WTC11 (cell line): Measurements from ENCODE around the gene INO80E. TPM values are rescaled to one million over a fixed set of nuclear protein-coding genes. Genes with fewer than 3 reads are reported as not detected.

Experiments
- ATAC-seq: fragments of 200-7000 bp; cut with Tn5 transposase; 2 replicates; pipeline ENCODE4 v1.10.0; 2021; ENCODE audit warnings: mild to moderate bottlenecking, moderate library complexity
- CTCF ChIA-PET: fragments of 300-600 bp; sonication (Branson Sonifier 250); formaldehyde crosslinking; loops from one replicate; lab custom pipeline; 2021; ENCODE audit warnings: antibody characterized with exemption; lab: Charles Lee
- POLR2A ChIA-PET: fragments of 350-600 bp; sonication (Branson Sonifier 250); formaldehyde crosslinking; loops from one replicate; lab custom pipeline; 2021; ENCODE audit warnings: antibody characterized with exemption; lab: Charles Lee
- DNase-seq: peaks from one replicate; pipeline ENCODE4 v3.0.0; 2021; ENCODE audit warnings: low spot score
- H3K27ac Mint-ChIP-seq: 2 replicates; pipeline ENCODE4 v1.8.0; 2021; ENCODE audit warnings: mixed read lengths
- H3K27me3 Mint-ChIP-seq: 2 replicates; pipeline ENCODE4 v1.8.0; 2021; ENCODE audit warnings: low read depth, mild to moderate bottlenecking, moderate library complexity, mixed read lengths
- H3K36me3 Mint-ChIP-seq: 2 replicates; pipeline ENCODE4 v1.8.0; 2021; ENCODE audit warnings: mixed read lengths
- H3K4me1 Mint-ChIP-seq: 2 replicates; pipeline ENCODE4 v1.8.0; 2022; ENCODE audit warnings: mixed read lengths
- H3K4me3 Mint-ChIP-seq: 2 replicates; pipeline ENCODE4 v1.8.0; 2021; ENCODE audit warnings: mild to moderate bottlenecking, moderate library complexity, mixed read lengths
- H3K9me3 Mint-ChIP-seq: 2 replicates; pipeline ENCODE4 v1.8.0; 2021; ENCODE audit warnings: mixed read lengths
- EMX1 ChIP-seq: fragments of 250-450 bp; sonication (Bioruptor Pico); IDR thresholded peaks from 2 replicates; pipeline ENCODE4 v1.8.0; 2021; ENCODE audit warnings: mild to moderate bottlenecking
- ERG ChIP-seq: fragments of 250-450 bp; sonication (Bioruptor Pico); IDR thresholded peaks from 2 replicates; pipeline ENCODE4 v1.8.0; 2021; ENCODE audit warnings: mild to moderate bottlenecking
- ESRRA ChIP-seq: sonication (generic); formaldehyde crosslinking; IDR thresholded peaks from 2 replicates; pipeline ENCODE4 v1.8.1; 2022; ENCODE audit warnings: mild to moderate bottlenecking, missing genetic modification reagents, borderline replicate concordance
- FOXK1 ChIP-seq: sonication (generic); formaldehyde crosslinking; IDR thresholded peaks from 2 replicates; pipeline ENCODE4 v1.8.0; 2022; ENCODE audit warnings: mild to moderate bottlenecking, moderate library complexity, missing genetic modification reagents
- FOXP4 ChIP-seq: sonication (generic); formaldehyde crosslinking; IDR thresholded peaks from 2 replicates; pipeline ENCODE4 v1.8.0; 2022; ENCODE audit warnings: mild to moderate bottlenecking, missing genetic modification reagents
- GABPB1 ChIP-seq: sonication (generic); formaldehyde crosslinking; IDR thresholded peaks from 2 replicates; pipeline ENCODE4 v1.8.1; 2023; ENCODE audit warnings: mild to moderate bottlenecking, missing genetic modification reagents
- GTF2I ChIP-seq: fragments of 250-450 bp; sonication (Bioruptor Pico); conservative IDR thresholded peaks from 2 replicates; pipeline ENCODE4 v1.4.0; 2021; ENCODE audit warnings: mild to moderate bottlenecking
- NR1H2 ChIP-seq: sonication (generic); formaldehyde crosslinking; IDR thresholded peaks from 2 replicates; pipeline ENCODE4 v1.9.0; 2021; ENCODE audit warnings: mild to moderate bottlenecking, moderate library complexity, missing genetic modification reagents
- SMAD3 ChIP-seq: sonication (generic); formaldehyde crosslinking; IDR thresholded peaks from 2 replicates; pipeline ENCODE4 v1.8.0; 2022; ENCODE audit warnings: missing genetic modification reagents, mild to moderate bottlenecking, borderline replicate concordance
- TEAD4 ChIP-seq: sonication (generic); formaldehyde crosslinking; IDR thresholded peaks from 2 replicates; pipeline ENCODE4 v1.8.0; 2022; ENCODE audit warnings: mild to moderate bottlenecking, missing genetic modification reagents
- TP53 ChIP-seq: sonication (generic); formaldehyde crosslinking; IDR thresholded peaks from 2 replicates; pipeline ENCODE4 v1.8.1; 2023; ENCODE audit warnings: mild to moderate bottlenecking, missing genetic modification reagents
- ZBTB21 ChIP-seq: sonication (generic); formaldehyde crosslinking; IDR thresholded peaks from 2 replicates; pipeline ENCODE4 v1.8.1; 2023; ENCODE audit warnings: mild to moderate bottlenecking, missing genetic modification reagents, borderline replicate concordance
- ZNF219 ChIP-seq: sonication (generic); formaldehyde crosslinking; IDR thresholded peaks from 2 replicates; pipeline ENCODE4 v1.8.0; 2023; ENCODE audit warnings: missing genetic modification reagents, mild to moderate bottlenecking, borderline replicate concordance
- ZNF232 ChIP-seq: sonication (generic); formaldehyde crosslinking; IDR thresholded peaks from 2 replicates; pipeline ENCODE4 v1.8.0; 2022; ENCODE audit warnings: mild to moderate bottlenecking, missing genetic modification reagents
- ZNF416 ChIP-seq: fragments of 250-450 bp; sonication (Bioruptor Pico); IDR thresholded peaks from 2 replicates; pipeline ENCODE4 v1.9.0; 2021; ENCODE audit warnings: mild to moderate bottlenecking, inconsistent platforms
- ZNF423 ChIP-seq: fragments of 250-450 bp; sonication (Bioruptor Pico); IDR thresholded peaks from 2 replicates; pipeline ENCODE4 v2.1.2; 2022; ENCODE audit warnings: mild to moderate bottlenecking, moderate library complexity
- total RNA-seq: library from RNA; stranded (reverse); gene quantifications from 3 replicates; pipeline ENCODE4 v1.2.3, GENCODE V29; 2021
- TF ChIP-seq, protein P1 (sequence below): sonication (generic); formaldehyde crosslinking; IDR thresholded peaks from 2 replicates; pipeline ENCODE4 v1.8.1; 2023; ENCODE audit warnings: mild to moderate bottlenecking, missing genetic modification reagents, borderline replicate concordance
- TF ChIP-seq, protein P2 (sequence below): sonication (generic); formaldehyde crosslinking; IDR thresholded peaks from 2 replicates; pipeline ENCODE4 v1.8.0; 2022; ENCODE audit warnings: mild to moderate bottlenecking, missing genetic modification reagents
- TF ChIP-seq, protein P3 (sequence below): sonication (generic); formaldehyde crosslinking; IDR thresholded peaks from 2 replicates; pipeline ENCODE4 v1.8.1; 2022; ENCODE audit warnings: low read depth, missing genetic modification reagents, borderline replicate concordance
- TF ChIP-seq, protein P4 (sequence below): fragments of 250-450 bp; sonication (Bioruptor Pico); IDR thresholded peaks from 2 replicates; pipeline ENCODE4 v1.9.0; 2021; ENCODE audit warnings: mild to moderate bottlenecking, borderline replicate concordance

The INO80E gene
- total RNA-seq, 1 experiment from 2014 or later: 101 TPM

DNA sequence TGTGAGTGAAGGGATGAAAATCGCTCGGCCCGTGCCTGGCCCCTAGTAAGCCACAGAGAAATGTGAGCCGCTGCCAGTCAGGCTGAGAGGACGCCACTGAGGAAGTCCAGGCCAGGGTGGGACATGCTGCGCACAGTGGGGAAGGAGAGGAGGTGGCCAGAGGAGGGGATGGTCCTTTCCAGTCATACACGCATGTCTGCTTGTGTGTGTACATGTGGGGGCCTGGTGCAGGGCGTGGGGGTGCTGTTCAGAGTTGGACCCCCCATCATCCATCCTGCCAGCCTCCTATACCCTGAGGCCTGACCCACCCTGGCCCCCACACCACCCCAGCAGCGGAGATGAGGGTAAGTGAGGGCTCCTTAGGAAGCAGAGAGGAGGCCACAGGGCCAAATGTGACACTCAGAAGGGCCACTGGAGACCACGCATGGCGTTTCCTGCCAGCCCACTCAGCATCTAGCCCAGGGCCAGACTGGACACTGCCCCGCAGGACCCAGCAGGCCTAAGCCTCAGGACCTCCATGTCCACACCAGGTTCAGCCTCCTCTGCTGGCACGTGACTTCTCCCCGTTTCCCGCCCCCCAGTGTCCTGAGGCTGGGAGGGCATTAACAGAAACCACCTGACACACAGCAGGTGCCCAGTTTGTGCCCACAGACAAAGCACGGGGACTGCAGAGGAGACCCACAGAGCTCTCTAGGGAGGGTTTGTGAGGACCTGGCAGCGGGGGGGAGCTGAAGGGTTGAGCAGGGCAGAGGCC is 7.8 kb downstream of the INO80E start (continued):
- TF ChIP-seq, protein P1, sequence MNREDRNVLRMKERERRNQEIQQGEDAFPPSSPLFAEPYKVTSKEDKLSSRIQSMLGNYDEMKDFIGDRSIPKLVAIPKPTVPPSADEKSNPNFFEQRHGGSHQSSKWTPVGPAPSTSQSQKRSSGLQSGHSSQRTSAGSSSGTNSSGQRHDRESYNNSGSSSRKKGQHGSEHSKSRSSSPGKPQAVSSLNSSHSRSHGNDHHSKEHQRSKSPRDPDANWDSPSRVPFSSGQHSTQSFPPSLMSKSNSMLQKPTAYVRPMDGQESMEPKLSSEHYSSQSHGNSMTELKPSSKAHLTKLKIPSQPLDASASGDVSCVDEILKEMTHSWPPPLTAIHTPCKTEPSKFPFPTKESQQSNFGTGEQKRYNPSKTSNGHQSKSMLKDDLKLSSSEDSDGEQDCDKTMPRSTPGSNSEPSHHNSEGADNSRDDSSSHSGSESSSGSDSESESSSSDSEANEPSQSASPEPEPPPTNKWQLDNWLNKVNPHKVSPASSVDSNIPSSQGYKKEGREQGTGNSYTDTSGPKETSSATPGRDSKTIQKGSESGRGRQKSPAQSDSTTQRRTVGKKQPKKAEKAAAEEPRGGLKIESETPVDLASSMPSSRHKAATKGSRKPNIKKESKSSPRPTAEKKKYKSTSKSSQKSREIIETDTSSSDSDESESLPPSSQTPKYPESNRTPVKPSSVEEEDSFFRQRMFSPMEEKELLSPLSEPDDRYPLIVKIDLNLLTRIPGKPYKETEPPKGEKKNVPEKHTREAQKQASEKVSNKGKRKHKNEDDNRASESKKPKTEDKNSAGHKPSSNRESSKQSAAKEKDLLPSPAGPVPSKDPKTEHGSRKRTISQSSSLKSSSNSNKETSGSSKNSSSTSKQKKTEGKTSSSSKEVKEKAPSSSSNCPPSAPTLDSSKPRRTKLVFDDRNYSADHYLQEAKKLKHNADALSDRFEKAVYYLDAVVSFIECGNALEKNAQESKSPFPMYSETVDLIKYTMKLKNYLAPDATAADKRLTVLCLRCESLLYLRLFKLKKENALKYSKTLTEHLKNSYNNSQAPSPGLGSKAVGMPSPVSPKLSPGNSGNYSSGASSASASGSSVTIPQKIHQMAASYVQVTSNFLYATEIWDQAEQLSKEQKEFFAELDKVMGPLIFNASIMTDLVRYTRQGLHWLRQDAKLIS (CRISPR knock-in tag): no peak
- TF ChIP-seq SMAD3 (CRISPR knock-in tag) (no peak), TEAD4 (CRISPR knock-in tag) (no peak), ZNF219 (CRISPR knock-in tag) (no peak), ZNF416 (CRISPR knock-in tag) (no peak)
- TF ChIP-seq, protein P2, sequence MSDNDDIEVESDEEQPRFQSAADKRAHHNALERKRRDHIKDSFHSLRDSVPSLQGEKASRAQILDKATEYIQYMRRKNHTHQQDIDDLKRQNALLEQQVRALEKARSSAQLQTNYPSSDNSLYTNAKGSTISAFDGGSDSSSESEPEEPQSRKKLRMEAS (CRISPR knock-in tag): no peak

DNA sequence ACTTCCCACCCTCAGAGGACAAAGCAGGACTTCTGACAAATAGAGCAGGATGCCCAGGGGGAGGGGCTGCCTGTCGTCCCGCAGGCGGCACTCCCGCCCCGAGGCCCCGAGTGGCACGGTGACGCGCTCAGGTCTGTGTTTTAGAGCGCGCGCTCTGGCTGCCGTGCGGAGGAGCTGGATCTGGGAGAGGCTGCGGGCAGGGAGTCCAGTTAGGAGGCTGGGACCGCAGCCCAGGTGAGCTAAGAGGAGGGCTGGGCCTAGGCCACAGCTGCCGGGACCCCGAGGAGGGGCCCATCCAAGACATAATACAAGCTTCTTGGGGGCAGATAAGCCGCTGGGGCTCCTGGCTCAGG is 8.4 kb downstream of the INO80E start:
- Mint-ChIP-seq H3K4me1 (peaks cover 19% of the 10 kb centered on the region), H3K27ac (no peak overlapping the region), H3K9me3 (no peaks in the 10 kb centered on the region), H3K27me3 (peaks cover 1% of the 10 kb centered on the region; the same call in 1 of the 2 replicates), H3K36me3 (peaks cover 9% of the 10 kb centered on the region), H3K4me3 (no peak overlapping the region)
- ATAC-seq (no peak), DNase-seq (no peak)
- ChIA-PET POLR2A (interaction anchor here (0.6 kb wide), 1 partner anchor 198 kb away, joined by 3 read pairs; the partner anchor contains the start of gene MAZ), CTCF (interaction anchor here (0.8 to 2.4 kb wide), 5 partner anchors 28 to 105 kb away, joined by 3 to 24 read pairs (median 6); partner anchors contain the start of genes ASPHD1, SEZ6L2, TAOK2 and TLCD3B)
- TF ChIP-seq NR1H2 (no peak), ESRRA (no peak), ERG (CRISPR knock-in tag) (no peak), GTF2I (no peak), ZNF232 (CRISPR knock-in tag) (no peak), FOXK1 (CRISPR knock-in tag) (no peak)
- TF ChIP-seq, protein P3, sequence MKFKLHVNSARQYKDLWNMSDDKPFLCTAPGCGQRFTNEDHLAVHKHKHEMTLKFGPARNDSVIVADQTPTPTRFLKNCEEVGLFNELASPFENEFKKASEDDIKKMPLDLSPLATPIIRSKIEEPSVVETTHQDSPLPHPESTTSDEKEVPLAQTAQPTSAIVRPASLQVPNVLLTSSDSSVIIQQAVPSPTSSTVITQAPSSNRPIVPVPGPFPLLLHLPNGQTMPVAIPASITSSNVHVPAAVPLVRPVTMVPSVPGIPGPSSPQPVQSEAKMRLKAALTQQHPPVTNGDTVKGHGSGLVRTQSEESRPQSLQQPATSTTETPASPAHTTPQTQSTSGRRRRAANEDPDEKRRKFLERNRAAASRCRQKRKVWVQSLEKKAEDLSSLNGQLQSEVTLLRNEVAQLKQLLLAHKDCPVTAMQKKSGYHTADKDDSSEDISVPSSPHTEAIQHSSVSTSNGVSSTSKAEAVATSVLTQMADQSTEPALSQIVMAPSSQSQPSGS (CRISPR knock-in tag): no peak

GRCh38 chr16:30004811-30005242 is 8.8 kb downstream of the INO80E start:
- H3K36me3 Mint-ChIP-seq: peaks cover 9% of the 10 kb centered on the region
- H3K27me3 Mint-ChIP-seq: peaks cover 4% of the 10 kb centered on the region; the same call in 1 of the 2 replicates
- no peak overlapping the region for H3K27ac Mint-ChIP-seq
- H3K4me1 Mint-ChIP-seq: peaks cover 18% of the 10 kb centered on the region
- ChIA-PET CTCF (interaction anchor here (0.8 to 2.4 kb wide), 6 partner anchors 27 to 105 kb away, joined by 3 to 24 read pairs (median 5); partner anchors contain the start of genes ASPHD1, SEZ6L2, TAOK2 and TLCD3B), POLR2A (no interaction called here)
- no peaks in the 10 kb centered on the region for H3K9me3 Mint-ChIP-seq
- ATAC-seq: no peak
- DNase-seq: no peak
- H3K4me3 Mint-ChIP-seq: no peak overlapping the region
- TF ChIP-seq GABPB1 (no peak), ZBTB21 (CRISPR knock-in tag) (no peak), EMX1 (no peak), TP53 (CRISPR knock-in tag) (no peak), ZNF423 (CRISPR knock-in tag) (no peak), FOXP4 (CRISPR knock-in tag) (no peak)
- TF ChIP-seq, protein P4, sequence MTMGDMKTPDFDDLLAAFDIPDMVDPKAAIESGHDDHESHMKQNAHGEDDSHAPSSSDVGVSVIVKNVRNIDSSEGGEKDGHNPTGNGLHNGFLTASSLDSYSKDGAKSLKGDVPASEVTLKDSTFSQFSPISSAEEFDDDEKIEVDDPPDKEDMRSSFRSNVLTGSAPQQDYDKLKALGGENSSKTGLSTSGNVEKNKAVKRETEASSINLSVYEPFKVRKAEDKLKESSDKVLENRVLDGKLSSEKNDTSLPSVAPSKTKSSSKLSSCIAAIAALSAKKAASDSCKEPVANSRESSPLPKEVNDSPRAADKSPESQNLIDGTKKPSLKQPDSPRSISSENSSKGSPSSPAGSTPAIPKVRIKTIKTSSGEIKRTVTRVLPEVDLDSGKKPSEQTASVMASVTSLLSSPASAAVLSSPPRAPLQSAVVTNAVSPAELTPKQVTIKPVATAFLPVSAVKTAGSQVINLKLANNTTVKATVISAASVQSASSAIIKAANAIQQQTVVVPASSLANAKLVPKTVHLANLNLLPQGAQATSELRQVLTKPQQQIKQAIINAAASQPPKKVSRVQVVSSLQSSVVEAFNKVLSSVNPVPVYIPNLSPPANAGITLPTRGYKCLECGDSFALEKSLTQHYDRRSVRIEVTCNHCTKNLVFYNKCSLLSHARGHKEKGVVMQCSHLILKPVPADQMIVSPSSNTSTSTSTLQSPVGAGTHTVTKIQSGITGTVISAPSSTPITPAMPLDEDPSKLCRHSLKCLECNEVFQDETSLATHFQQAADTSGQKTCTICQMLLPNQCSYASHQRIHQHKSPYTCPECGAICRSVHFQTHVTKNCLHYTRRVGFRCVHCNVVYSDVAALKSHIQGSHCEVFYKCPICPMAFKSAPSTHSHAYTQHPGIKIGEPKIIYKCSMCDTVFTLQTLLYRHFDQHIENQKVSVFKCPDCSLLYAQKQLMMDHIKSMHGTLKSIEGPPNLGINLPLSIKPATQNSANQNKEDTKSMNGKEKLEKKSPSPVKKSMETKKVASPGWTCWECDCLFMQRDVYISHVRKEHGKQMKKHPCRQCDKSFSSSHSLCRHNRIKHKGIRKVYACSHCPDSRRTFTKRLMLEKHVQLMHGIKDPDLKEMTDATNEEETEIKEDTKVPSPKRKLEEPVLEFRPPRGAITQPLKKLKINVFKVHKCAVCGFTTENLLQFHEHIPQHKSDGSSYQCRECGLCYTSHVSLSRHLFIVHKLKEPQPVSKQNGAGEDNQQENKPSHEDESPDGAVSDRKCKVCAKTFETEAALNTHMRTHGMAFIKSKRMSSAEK: no peak
